ENCODE results near the gene SPNS2.

- TF ChIP-seq EZH2 (IDR thresholded peaks at IDR 0.05) (no peak), POLR2AphosphoS5 (IDR thresholded peaks at IDR 0.05; ENCODE audit: borderline replicate concordance, low read depth, low read length) (no peak)
Observed at GRCh38 chr17:4498461-4499397, at the start of gene SPNS2.

Data from SK-N-MC (cell line).